Measurements from ENCODE around the gene MICU1.

- TF ChIP-seq CTCF (IDR thresholded peaks at IDR 0.05) (no peak), POLR2A (IDR thresholded peaks at IDR 0.05) (no peak)
Observed at GRCh38 chr10:72665925-72666324, 40.0 kb upstream of the MICU1 start.
